HFF-Myc (cell line): Measurements from ENCODE around the gene CD96.

Source experiments
- DNase-seq: peaks from one replicate; pipeline ENCODE4 v3.0.0-alpha.2; 2011; ENCODE audit warnings: low read depth; ENCODE audit errors: extremely low read depth
- H3K4me3 ChIP-seq: replicated peaks from 2 replicates; pipeline ENCODE4 v1.5.1; 2011; ENCODE audit warnings: low read depth, mild to moderate bottlenecking, control low read depth, low read length
- CTCF ChIP-seq: IDR thresholded peaks from 2 replicates; pipeline ENCODE4 v1.5.1; 2012; ENCODE audit warnings: mild to moderate bottlenecking, low read depth, low read length, control low read depth; ENCODE audit errors: missing control alignments

Gene CD96

GRCh38 chr3:111701292-111701906 lies 159.4 kb downstream of the CD96 start:
- no peak overlapping the region for H3K4me3 ChIP-seq
- no peak for TF ChIP-seq CTCF
- DNase-seq = no peak
